T follicular helper cell (primary cell): ENCODE measurements around the gene ARL17B.
"Not testable (repeated sequence)": the region's sequence is repeated elsewhere in the genome, so short reads cannot be mapped to it uniquely, and the experiment has no call there.

Experiments
- DNase-seq: peaks from one replicate; pipeline ENCODE4 v3.0.0-alpha.2; 2020; ENCODE audit warnings: low read depth

The ARL17B gene

DNA sequence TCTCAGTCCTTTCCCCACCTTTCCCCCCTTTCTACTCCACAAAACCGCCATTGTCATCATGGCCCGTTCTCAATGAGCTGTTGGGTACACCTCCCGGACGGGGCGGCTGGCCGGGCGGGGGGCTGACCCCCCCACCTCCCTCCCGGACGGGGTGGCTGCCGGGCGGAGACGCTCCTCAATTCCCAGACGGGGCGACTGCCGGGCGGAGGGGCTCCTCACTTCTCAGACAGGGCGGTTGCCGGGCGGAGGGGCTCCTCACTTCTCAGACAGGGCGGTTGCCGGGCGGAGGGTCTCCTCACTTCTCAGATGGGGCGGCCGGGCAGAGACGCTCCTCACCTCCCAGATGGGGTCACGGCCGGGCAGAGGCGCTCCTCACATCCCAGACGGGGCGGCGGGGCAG lies 108.8 kb downstream of the ARL17B start:
- DNase-seq: not testable (repeated sequence)

DNA sequence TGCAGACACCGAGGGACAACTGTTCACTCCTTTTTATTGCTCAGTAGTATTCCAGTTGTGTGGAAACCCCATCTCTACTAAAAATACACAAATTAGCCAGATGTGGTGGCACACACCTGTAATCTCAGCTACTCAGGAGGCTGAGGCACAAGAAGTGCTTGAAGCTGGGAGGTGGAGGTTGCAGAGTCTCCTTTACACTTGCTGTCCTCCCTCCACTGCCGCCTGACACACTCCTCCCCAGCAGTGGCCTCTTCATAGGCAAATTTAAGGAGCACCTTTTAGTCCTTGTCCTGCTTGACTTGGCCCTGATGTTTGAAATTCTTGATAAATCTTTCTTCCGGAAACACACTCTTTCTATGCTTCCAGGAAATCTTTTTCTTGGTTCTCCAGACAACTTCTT lies 112.4 kb downstream of the ARL17B start:
- DNase-seq: not testable (repeated sequence)

DNA sequence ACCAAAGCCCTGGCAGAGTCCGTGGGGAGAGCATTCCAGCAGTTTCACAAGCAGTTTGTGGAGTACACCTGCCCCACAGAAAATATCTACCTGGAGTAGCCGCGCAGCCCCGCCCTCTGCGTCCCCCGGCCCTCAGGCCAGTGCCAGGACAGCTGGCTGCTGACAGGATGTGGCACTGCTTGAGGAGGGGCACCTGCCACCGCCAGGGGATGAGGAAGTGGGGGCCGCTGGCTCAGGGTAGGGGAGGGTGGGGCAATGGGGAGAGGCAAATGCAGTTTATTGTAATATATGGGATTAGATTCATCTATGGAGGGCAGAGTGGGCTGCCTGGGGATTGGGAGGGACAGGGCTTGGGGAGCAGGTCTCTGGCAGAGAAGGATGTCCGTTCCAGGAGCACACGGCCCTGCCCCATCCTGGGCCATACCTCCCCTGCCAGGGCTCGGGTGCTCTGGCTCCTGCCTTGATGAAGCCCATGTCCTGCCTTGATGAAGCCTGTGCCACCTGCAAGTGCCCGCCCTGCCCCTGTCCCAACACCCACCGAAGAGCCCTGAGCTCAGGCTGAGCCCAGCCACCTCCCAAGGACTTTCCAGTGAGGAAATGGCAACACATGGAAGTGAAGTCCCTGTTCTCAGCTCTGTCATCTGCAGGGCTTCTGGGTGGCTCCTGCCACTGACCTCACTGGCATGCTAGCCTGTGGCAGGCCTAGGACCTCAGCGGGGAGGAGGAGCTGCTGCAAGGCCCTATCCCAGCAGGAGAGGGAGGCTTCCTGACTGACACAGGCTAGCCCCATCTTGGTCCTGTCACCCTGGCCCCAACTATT lies 116.4 kb downstream of the ARL17B start:
- DNase-seq: not testable (repeated sequence)

DNA sequence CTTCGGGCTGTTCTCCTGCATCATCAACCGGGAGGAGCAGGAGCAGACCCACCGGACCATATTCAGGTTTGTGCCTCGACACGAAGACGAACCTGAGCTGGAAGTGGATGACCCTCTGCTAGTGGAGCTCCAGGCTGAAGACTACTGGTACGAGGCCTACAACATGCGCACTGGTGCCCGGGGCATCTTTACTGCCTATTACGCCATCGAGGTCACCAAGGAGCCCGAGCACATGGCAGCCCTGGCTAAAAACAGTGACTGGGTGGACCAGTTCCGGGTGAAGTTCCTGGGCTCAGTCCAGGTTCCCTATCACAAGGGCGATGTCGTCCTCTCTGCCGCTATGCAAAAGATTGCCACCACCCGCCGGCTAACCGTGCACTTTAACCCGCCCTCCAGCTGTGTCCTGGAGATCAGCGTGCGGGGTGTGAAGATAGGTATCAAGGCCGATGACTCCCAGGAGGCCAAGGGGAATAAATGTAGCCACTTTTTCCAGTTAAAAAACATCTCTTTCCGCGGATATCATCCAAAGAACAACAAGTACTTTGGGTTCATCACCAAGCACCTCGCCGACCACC lies 117.1 kb downstream of the ARL17B start:
- DNase-seq: not testable (repeated sequence)

DNA sequence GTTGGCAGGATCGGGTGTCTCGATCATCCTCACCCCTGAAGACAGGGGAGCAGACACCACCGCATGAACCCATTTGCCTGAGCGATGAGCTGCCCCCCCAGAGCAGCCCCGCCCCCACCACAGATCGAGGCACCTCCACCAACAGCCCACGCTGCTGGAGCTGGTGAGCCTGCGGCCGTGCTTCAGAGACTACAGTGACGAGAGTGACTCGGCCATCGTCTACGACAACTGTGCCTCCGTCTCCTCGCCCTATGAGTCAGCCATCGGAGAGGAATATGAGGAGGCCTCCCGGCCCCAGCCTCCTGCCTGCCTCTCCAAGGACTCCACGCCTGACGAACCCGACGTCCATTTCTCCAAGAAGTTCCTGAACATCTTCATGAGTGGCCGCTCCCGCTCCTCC lies 117.6 kb downstream of the ARL17B start:
- DNase-seq: not testable (repeated sequence)

DNA sequence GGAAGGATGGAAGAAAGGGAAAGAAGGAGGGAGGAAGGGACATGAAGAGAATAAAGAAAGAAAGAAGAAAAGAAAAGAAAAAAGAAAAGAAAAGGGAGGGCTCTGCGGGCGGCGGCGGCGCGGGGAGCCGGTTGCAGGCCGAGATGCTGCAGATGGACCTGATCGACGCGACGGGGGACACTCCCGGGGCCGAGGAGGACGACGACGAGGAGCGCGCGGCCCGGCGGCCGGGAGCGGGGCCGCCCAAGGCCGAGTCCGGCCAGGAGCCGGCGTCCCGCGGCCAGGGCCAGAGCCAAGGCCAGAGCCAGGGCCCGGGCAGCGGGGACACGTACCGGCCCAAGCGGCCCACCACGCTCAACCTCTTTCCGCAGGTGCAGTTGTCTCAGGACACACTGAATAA lies 118.1 kb downstream of the ARL17B start:
- not testable (repeated sequence) for DNase-seq

DNA sequence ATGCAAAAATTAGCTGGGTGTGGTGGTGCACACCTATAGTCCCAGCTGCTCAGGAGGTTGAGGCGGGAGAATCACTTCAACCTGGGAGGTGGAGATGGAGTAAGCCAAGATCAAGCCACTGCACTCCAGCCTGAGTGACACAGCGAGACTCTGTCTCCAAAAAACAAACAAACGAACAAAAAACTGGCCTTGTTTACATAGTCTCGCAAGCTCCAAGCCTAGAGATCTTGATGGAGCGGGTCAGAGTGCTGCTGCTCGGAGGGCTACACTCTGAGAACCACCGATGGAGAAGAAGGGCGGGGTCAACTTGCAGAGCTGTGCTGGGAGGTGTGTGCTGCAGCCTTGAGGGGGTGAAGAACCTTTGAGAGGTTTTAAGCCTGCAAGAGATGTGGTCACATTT lies 130.2 kb downstream of the ARL17B start:
- not testable (repeated sequence) for DNase-seq

DNA sequence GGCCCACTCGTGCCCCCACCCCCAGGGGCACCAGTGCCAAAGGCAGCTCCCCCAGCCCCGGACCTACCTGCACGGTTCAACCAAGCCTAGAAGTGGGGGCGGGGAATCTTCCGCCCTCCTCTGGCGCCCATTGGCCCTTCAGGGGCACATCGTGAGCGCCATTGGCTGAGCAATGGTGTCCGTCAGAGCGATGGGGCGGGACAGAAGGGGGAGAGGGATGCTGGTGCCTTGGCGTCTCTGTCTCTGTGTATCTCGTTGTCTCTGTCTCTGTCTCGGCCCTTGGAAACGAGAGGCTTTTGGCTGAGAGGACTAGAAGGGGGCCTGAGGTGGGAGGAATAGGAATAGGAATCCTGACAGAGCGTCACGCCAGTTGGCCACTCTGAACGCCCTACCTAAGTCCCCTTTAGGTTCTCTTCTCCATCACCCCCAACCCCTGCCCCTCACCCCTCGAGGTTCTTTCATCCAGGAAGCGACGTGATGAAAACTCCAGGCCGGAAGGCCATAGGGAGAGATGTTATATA lies 136.2 kb downstream of the ARL17B start:
- peak; percentile 92 for DNase-seq

DNA sequence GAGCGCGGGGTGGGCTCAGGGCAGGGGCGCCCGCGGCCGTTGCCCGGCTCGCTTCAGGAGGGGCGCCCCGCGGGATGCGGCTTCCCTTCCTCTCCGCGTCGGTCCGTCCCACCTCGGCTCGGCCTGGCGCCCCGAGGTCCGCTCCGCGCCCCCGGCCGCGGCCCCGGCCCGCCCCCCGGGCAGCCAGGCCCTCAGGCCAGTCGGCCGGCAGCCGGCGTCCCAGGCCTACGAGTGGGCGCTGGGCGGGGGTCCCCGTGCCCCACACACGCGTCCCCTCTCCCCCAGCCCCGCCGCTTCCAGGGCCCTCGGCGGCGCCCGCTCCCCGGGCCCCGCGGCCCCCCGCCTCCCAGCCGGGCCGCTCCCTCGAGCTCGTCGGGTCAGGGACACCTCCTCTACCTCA lies 136.7 kb downstream of the ARL17B start:
- not testable (repeated sequence) for DNase-seq
